HEK293 (cell line): ENCODE data around the gene KLK5.
"Not testable (repeated sequence)": the region's sequence is repeated elsewhere in the genome, so short reads cannot be mapped to it uniquely, and the experiment has no call there.

Source experiments
- CTCF ChIA-PET: fragments of 350-600 bp; formaldehyde crosslinking; extraction: SDS; loops from one replicate; lab custom pipeline; 2021; ENCODE audit warnings: antibody characterized with exemption; lab: Yijun Ruan, JAX
- POLR2A ChIA-PET: fragments of 300-600 bp; formaldehyde crosslinking; extraction: SDS; loops from one replicate; lab custom pipeline; 2020; ENCODE audit warnings: antibody characterized with exemption, inconsistent platforms; lab: Yijun Ruan, JAX
- H3K27ac ChIP-seq: fragments of 200-500 bp; sonication (Bioruptor generic); 2 replicates; pipeline ENCODE4 v1.5.1; 2014; ENCODE audit warnings: low read depth, low read length, control low read depth, inconsistent platforms; ENCODE audit errors: extremely low read depth
- H3K36me3 ChIP-seq, 2 experiments: fragments of 200-500 bp in 1 of 2; sonication (Bioruptor generic) in 1 of 2; 1 replicate in 1 of 2; 2 replicates in 1 of 2; pipeline ENCODE4 v1.5.1; 2014 to 2017; ENCODE audit warnings: inconsistent platforms in 2 of 2, low read length in 2 of 2; ENCODE audit not compliant: control insufficient read depth in 2 of 2, insufficient read depth in 1 of 2
- H3K4me1 ChIP-seq: fragments of 200-500 bp; sonication (Bioruptor generic); 2 replicates; pipeline ENCODE4 v1.5.1; 2014; ENCODE audit warnings: mild to moderate bottlenecking, low read length, inconsistent platforms; ENCODE audit not compliant: control insufficient read depth, insufficient read depth
- H3K4me3 ChIP-seq: 2 replicates; pipeline ENCODE4 v1.5.1; 2011; ENCODE audit warnings: low read depth, mild to moderate bottlenecking, control low read depth, low read length, moderate library complexity
- H3K9me3 ChIP-seq: fragments of 200-500 bp; sonication (Bioruptor generic); 2 replicates; pipeline ENCODE4 v1.5.1; 2014; ENCODE audit warnings: low read depth, low read length, inconsistent platforms; ENCODE audit not compliant: control insufficient read depth, insufficient read depth
- BCL11A ChIP-seq: fragments of 450-650 bp; formaldehyde crosslinking; IDR thresholded peaks from 2 replicates; pipeline ENCODE4 v1.5.1; 2016; ENCODE audit warnings: low read depth, missing biosample characterization, missing genetic modification characterization
- GLIS1 ChIP-seq: fragments of 450-650 bp; formaldehyde crosslinking; IDR thresholded peaks from 2 replicates; pipeline ENCODE4 v1.5.1; 2016; ENCODE audit warnings: missing biosample characterization, missing genetic modification characterization
- GLIS2 ChIP-seq: fragments of 450-650 bp; formaldehyde crosslinking; IDR thresholded peaks from 2 replicates; pipeline ENCODE4 v1.5.1; 2016; ENCODE audit warnings: missing biosample characterization, missing genetic modification characterization
- KLF1 ChIP-seq: fragments of 450-650 bp; formaldehyde crosslinking; IDR thresholded peaks from 2 replicates; pipeline ENCODE4 v1.5.1; 2016; ENCODE audit warnings: missing biosample characterization, missing genetic modification characterization
- SCRT2 ChIP-seq: fragments of 450-650 bp; formaldehyde crosslinking; IDR thresholded peaks from 2 replicates; pipeline ENCODE4 v1.5.1; 2016; ENCODE audit warnings: missing biosample characterization, missing genetic modification characterization
- WT1 ChIP-seq: fragments of 450-650 bp; formaldehyde crosslinking; IDR thresholded peaks from 2 replicates; pipeline ENCODE4 v1.5.1; 2016; ENCODE audit warnings: missing biosample characterization, missing genetic modification characterization
- ZBTB20 ChIP-seq: fragments of 450-650 bp; formaldehyde crosslinking; IDR thresholded peaks from 2 replicates; pipeline ENCODE4 v1.5.1; 2016; ENCODE audit warnings: missing biosample characterization, missing genetic modification characterization
- ZFHX2 ChIP-seq: fragments of 450-650 bp; formaldehyde crosslinking; conservative IDR thresholded peaks from 2 replicates; pipeline ENCODE4 v1.5.1; 2016; ENCODE audit warnings: missing biosample characterization, missing genetic modification characterization
- ZNF2 ChIP-seq: fragments of 450-650 bp; formaldehyde crosslinking; IDR thresholded peaks from 2 replicates; pipeline ENCODE4 v1.5.1; 2016; ENCODE audit warnings: missing biosample characterization, missing genetic modification characterization
- ZNF223 ChIP-seq: fragments of 450-650 bp; formaldehyde crosslinking; IDR thresholded peaks from 2 replicates; pipeline ENCODE4 v1.5.1; 2016; ENCODE audit warnings: missing biosample characterization, missing genetic modification characterization
- ZNF366 ChIP-seq: fragments of 450-650 bp; formaldehyde crosslinking; conservative IDR thresholded peaks from 2 replicates; pipeline ENCODE4 v1.5.1; 2016; ENCODE audit warnings: missing biosample characterization, missing genetic modification characterization
- ZNF510 ChIP-seq: fragments of 450-650 bp; formaldehyde crosslinking; IDR thresholded peaks from 2 replicates; pipeline ENCODE4 v1.5.1; 2018; ENCODE audit warnings: mild to moderate bottlenecking, missing genetic modification characterization, missing biosample characterization; ENCODE audit not compliant: insufficient replicate concordance
- ZNF623 ChIP-seq: fragments of 450-650 bp; formaldehyde crosslinking; IDR thresholded peaks from 2 replicates; pipeline ENCODE4 v1.5.1; 2016; ENCODE audit warnings: missing biosample characterization, missing genetic modification characterization
- ZNF654 ChIP-seq: fragments of 450-650 bp; formaldehyde crosslinking; IDR thresholded peaks from 2 replicates; pipeline ENCODE4 v1.5.1; 2016; ENCODE audit warnings: low read depth, missing biosample characterization, missing genetic modification characterization
- ZNF660 ChIP-seq: fragments of 450-650 bp; IDR thresholded peaks from 2 replicates; pipeline ENCODE4 v1.5.1; 2018; ENCODE audit warnings: missing biosample characterization, mild to moderate bottlenecking, missing genetic modification characterization
- TF ChIP-seq, protein P1 (sequence below): fragments of 450-650 bp; formaldehyde crosslinking; IDR thresholded peaks from 2 replicates; pipeline ENCODE4 v1.5.1; 2016; ENCODE audit warnings: missing biosample characterization, missing genetic modification characterization

Gene KLK5

DNA sequence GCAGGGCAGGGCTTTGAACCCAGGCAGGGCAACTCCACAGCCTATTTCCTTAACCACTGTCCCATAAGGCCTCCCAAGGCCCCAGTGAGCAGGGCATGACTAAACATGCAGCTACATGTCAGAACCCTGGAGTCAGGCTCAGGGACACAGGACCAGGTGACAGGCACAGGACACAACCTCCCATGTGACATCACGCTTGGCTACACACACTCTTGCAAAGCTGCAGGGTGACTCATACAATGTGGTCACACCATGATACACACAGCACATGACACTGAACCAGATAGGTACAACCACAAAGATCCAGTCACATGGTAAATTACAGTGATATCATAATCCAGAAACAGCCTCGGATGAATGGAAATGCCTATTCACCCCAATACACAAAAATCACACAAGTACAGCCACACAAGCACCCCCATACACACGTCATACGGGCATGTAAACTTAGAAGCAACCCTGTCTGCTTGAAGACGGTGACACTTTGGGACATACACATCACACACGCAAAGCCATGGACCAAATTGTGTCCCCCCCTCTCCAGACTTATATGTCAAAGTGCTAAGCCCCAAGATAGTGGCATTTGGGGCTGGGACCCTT is 56.1 kb downstream of the KLK5 start (continued):
- TF ChIP-seq ZNF654 (tag by site-specific recombination), result no peak
- TF ChIP-seq WT1, result peak; percentile 72
- peak; percentile 69 for TF ChIP-seq GLIS2 (tag by site-specific recombination)
- peak; percentile 84 for TF ChIP-seq GLIS1 (tag by site-specific recombination)
- TF ChIP-seq ZNF2, result 0 out of 2 replicates have a peak, but pooled peaks have one; percentile 25

DNA sequence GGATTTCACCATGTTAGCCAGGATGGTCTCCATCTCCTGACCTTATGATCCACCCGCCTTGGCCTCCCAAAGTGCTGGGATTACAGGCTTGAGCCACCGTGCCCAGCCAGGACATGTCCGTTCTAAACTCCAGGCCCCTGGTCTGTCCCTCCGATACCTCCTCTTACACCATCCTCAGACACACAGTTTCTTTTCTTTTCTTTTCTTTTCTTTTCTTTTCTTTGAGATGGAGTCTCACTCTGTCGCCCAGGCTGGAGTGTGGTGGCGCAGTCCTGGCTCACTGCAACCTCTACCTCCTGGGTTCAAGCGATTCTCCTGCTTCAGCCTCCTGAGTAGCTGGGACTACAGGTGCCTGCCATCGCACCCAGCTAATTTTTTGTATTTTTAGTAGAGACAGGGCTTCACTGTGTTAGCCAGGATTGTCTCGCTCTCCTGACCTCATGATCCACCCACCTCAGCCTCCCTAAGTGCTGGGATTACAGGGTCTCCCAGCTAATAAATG is 56.7 kb downstream of the KLK5 start:
- CTCF ChIA-PET, result interaction anchor here (1.1 kb wide), 2 partner anchors 9 to 192 kb away, joined by 4 to 8 read pairs; no protein-coding TSS in a partner anchor

DNA sequence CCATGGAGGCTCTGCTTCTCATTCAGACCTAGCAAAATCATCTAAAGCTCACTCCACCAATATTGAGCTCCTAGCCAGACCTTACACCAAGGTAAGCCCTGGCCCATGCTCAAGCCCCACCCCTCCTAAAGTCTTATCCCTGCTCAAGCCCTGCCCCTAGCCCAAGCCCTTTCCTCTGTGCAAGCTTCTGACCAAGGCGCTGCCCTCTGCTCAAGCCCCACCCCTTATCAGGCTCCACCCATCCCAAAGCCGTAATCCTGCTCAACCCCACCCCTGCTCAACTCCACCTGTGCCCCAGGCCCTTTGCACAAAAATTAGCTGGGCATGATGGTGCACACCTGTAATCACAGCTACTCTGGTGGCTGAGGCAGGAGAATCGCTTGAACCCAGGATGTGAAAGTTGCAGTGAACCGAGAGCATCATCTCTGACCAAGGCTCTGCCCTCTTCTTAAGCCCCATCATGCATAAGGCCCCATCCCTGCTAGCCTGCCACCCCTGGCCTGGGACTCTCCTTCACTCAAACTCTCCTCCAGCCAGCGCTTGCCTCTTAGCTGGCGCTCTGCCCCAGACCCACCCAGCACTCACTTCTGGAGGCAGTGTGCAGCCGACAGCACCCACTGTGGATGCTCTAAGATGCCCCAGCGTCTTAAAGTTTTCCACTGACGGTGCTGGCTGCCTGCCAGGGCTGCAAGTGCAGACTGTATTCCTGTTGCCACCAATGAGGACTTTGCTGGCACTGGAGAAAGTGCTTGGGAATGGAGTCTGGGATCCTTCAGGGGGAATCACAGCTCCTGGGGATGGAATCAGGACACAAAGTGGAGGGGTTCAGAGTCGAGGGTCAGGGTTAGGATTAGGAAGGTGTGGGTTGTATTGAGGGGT is 58.1 kb downstream of the KLK5 start:
- no peak overlapping the region for H3K27ac ChIP-seq
- POLR2A ChIA-PET, result no interaction called here
- H3K4me3 ChIP-seq, result no peak overlapping the region
- H3K4me1 ChIP-seq, result no peaks in the 10 kb centered on the region; the same call in 1 of the 2 replicates
- TF ChIP-seq ZNF660 (tag by site-specific recombination), result 0 out of 2 replicates have a peak, but pooled peaks have one; percentile 10
- peak; percentile 80 for TF ChIP-seq KLF1 (tag by site-specific recombination)
- TF ChIP-seq ZNF623 (tag by site-specific recombination), result peak; percentile 86
- 0 out of 2 replicates have a peak, but pooled peaks have one; percentile 10 for TF ChIP-seq ZBTB20 (tag by site-specific recombination)
- TF ChIP-seq ZNF510 (tag by site-specific recombination), result no peak
- CTCF ChIA-PET, result interaction anchor here (0.7 to 2.8 kb wide), 3 partner anchors 11 to 70 kb away, joined by 3 to 13 read pairs (median 6); no protein-coding TSS in a partner anchor
- H3K9me3 ChIP-seq, result no peaks in the 10 kb centered on the region
- no peaks in the 10 kb centered on the region for H3K36me3 ChIP-seq

More for the DNA sequence above, 56.7 kb downstream of the KLK5 start:
- H3K4me3 ChIP-seq, H3K36me3 ChIP-seq, H3K4me1 ChIP-seq, H3K9me3 ChIP-seq: not testable (repeated sequence)
- H3K27ac ChIP-seq, result peak overlapping the region; percentile 50
- TF ChIP-seq ZFHX2 (tag by site-specific recombination) (peak; percentile 27), ZNF223 (tag by site-specific recombination) (peak; percentile 89), SCRT2 (peak; percentile 95), ZNF366 (tag by site-specific recombination) (peak; percentile 99), BCL11A (tag by site-specific recombination) (peak; percentile 70)
- TF ChIP-seq, protein P1, sequence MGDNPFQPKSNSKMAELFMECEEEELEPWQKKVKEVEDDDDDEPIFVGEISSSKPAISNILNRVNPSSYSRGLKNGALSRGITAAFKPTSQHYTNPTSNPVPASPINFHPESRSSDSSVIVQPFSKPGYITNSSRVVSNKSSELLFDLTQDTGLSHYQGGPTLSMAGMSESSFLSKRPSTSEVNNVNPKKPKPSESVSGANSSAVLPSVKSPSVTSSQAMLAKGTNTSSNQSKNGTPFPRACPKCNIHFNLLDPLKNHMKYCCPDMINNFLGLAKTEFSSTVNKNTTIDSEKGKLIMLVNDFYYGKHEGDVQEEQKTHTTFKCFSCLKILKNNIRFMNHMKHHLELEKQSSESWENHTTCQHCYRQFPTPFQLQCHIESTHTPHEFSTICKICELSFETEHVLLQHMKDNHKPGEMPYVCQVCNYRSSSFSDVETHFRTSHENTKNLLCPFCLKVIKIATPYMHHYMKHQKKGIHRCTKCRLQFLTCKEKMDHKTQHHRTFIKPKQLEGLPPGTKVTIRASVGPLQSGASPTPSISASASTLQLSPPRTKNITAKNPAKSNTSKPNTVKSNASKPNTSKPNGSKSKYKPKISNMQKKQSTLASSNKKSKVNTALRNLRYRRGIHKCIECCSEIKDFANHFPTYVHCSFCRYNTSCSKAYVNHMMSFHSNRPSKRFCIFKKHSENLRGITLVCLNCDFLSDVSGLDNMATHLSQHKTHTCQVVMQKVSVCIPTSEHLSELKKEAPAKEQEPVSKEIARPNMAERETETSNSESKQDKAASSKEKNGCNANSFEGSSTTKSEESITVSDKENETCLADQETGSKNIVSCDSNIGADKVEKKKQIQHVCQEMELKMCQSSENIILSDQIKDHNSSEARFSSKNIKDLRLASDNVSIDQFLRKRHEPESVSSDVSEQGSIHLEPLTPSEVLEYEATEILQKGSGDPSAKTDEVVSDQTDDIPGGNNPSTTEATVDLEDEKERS (tag by site-specific recombination), result peak; percentile 5; the same call in 1 of the 2 replicates
- POLR2A ChIA-PET, result interaction anchor here (0.5 to 1.3 kb wide), 3 partner anchors 13 to 92 kb away, joined by 3 read pairs; no protein-coding TSS in a partner anchor
